GM19467 (cell line): ENCODE measurements around the gene GNAL.
"Not testable (repeated sequence)": the region's sequence is repeated elsewhere in the genome, so short reads cannot be mapped to it uniquely, and the experiment has no call there.

ENCODE experiments used
- ATAC-seq: cut with Tn5 transposase; IDR thresholded peaks from one replicate; pipeline ENCODE4 v1.9.1; 2021; ENCODE audit warnings: mild to moderate bottlenecking, moderate library complexity; ENCODE audit not compliant: unreplicated experiment

GNAL gene

DNA sequence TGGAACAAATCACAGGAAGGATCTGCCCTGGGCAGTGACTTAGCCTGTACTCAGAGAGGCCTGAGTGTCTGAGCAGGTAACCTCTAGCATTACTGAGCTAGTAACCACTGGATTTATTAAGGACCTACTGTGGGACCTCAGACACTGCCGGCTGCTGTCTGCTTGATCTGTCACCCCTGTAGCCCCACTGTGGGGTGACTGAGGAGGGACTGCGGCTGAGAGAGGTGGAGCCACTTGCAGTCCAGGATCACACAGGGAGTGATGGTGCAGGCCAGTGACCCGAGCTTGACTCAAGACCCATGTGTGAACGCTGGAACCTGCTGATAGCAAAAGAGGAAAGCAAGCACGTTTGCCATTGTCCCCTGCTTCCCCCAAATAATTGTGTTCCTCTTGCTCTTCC is 177.7 kb downstream of the GNAL start:
- no peak for ATAC-seq

DNA sequence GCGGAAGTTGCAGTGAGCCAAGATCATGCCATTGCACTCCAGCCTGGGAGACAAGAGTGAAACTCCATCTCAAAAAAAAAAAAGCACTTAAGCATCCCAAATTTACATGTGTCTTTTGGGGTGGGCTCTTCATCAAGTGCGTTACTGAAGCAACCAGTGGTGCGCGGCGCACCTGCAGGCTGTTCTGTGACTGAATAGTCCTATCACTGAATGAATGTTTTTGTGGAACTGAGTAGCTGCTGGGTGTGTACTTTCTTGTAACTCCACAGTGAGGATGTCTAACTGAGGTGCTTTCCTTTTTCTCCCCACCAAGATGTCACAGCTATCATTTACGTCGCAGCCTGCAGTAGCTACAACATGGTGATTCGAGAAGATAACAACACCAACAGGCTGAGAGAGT is 179.2 kb downstream of the GNAL start:
- ATAC-seq = no peak

DNA sequence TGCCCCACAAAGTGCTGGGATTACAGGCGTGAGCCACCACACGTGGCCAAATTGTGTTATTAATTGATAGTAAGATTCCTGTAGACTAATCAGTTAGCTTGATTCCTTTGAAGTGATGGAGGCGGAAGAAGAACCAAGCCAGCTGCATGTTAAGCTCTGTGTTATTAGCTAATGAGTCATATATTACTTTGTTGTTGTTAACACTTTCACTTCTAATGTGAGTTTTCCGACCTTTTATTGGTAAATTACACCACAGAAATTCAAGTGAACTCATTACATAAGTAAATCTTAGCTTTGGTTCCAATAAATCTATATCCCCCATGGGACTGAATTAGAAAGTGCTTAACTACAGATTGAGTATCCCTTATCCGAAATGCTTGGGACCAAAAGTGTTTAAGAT is 182.4 kb downstream of the GNAL start:
- ATAC-seq = no peak

DNA sequence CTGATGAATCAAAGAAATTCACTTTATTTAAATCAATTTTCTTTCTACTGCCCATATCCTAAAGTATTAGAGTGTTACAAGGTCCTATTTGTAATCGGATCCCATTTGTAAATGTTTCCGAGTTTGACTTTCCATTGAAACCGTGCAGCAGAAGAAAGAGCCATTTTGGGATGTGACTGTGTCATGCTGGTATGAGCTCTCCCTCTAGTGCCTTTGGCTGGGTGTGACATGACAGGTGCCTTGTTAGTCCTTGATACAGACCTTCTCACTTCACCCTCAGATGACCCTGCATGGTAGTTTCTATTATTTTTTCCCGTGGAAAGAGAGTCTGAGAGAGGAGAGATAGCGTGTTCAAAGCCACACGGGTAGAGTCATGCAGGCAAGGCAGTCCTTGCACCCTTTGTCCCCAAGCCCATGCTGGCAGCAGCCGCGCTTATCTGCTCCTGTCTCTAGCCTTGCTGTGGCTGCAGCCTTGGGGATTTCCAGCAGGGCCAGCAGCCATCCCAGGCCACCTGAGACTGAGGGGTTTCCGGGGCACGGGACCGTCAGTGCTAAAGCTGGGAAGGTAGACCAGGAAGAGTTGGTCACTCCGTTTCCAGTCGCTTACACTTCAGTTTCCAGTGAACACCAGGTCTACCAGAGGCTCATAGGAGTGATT is 183.5 kb downstream of the GNAL start:
- ATAC-seq = no peak

DNA sequence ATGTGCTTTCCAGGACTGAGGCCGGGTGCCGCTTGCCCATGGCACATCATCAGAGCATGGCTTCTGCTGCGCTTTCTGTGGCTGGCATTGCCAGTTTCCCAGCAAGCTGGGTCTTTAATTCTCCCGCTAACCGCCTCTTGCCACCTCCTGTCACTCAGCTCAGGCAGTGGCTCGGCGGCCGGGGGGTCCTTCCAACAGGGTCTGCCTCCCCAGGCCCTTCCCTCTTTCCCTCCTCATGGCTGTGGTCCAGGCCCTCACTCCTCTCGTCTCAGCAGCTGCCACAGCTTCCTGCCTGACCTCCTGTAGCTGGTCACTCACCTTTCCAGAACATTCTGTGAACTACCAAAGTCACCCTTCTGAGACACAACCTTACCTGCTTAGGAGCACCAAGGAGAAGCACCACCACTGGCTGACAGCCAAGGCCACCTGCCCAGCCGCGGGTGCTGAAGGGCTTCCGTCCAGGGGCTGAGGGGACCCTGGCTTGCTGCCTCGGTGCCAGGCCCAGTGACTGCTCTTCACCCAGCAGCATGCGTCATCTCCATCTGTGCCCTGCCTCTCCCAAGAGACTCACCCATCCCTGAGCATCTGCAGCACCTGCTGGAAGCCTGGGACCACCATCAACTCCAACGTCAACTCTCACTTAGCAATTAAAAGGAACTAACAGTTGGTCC is 184.7 kb downstream of the GNAL start:
- no peak for ATAC-seq

DNA sequence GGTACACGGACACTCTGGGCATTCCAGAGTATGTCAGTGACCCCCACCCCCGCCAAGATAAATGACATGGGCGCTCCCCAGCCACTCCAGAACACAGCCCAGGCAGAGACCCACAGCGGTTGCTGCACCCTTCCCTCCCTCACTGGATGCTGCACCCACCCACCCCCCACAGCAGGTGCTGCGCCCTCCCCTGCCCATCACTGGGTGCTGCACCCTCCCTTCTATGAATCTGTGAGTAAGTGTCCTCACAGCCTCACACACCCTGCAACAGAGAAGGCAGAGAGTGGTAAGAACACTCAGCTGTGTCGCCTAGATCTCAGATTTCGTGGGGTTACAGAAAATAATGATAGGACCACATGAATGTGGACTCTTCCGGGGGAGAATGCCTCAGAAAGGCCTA is 185.6 kb downstream of the GNAL start:
- no peak for ATAC-seq

DNA sequence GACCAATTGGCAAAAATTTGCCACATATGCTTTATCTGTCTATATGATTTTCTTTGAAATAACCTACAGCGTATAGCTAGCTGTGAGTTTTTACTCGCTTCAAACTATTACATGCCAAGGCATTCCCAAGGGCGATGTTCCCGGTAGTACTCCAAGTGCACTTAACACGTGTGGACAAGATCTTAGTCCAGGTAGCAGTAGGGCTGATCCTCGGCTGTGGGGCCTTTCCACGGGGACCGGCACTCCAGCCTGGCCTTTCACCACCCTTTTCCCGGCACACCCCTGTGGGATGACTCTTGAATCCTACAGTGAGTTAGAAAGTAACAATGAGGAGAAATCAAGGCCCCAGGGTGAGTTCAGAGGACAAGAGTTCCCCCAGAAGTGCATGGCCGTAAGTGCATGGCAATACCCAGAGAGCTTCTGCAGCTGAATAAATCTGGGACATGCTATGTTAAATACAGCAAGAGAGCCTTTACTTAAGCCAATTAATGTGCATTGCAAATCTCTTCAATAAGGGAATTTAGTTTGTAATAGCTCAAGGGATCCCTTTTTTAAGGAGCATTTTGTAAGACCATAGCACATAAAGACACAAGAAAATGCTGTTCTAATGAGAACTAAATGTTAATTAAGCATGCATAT is 188.6 kb downstream of the GNAL start:
- ATAC-seq = no peak

DNA sequence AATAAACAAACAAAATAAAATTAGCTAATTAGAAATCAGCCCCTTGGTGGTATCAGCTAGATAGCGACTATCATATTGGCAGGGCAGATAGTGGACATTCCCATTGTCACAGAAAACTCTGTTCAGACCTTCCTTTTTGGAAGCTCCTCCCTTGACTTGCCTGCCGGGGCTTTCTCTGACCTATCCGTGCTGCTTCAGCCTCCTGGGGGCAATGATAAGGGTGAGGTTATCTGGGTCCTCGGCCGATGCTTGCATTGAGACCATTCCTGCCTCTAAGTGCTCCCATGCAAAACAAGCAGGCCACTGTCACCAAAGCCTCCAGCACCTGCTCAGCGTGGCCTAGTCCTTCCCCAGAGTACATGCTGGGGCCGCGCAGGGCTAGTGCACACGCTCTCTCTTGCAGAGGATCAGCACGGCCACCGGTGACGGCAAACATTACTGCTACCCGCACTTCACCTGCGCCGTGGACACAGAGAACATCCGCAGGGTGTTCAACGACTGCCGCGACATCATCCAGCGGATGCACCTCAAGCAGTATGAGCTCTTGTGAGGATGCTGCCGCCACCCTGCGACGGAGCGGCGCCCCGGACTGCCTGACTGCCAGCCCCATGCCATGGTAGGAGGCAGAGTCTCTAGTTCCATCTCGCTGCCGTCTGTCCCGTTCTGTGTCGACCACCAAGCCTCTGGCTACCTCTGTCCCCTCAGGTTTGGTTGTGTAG is 191.7 kb downstream of the GNAL start:
- no peak for ATAC-seq

DNA sequence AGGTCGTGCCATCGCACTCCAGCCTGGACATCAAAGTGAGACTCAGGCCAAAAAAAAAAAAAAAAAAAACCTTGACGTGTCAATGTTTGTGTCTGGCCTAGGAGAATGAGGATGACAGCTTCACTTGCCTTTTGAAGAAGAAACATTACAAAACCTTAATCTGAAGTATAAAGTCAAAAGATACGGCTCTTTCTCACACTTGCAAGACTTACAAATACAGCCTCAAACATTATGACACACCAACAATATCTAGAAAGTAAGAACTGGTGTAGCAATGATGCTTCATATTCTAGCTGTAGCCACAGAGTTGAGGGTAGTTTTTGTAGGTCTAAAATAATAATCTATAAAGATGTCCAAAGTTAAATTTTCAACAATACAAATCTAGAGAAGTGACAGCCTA is 193.6 kb downstream of the GNAL start:
- no peak for ATAC-seq

DNA sequence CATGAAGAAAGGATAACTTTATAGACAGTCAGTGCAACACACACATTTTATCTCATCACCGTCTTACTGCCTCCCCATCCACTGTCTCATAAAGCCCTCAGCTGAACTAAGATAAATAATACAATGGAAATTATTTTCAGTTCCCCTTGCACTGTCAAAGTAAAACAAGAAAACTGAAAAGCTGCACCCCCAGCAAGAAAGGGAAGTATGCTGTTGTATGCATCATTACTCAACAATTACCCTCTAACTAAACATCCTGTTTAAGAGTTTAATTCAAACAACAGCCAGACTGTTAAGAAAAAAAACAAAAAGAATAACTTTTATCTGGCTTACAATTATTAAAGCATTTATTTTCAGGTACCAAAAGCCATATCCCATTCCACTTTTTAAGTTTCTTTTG is 194.1 kb downstream of the GNAL start:
- no peak for ATAC-seq

DNA sequence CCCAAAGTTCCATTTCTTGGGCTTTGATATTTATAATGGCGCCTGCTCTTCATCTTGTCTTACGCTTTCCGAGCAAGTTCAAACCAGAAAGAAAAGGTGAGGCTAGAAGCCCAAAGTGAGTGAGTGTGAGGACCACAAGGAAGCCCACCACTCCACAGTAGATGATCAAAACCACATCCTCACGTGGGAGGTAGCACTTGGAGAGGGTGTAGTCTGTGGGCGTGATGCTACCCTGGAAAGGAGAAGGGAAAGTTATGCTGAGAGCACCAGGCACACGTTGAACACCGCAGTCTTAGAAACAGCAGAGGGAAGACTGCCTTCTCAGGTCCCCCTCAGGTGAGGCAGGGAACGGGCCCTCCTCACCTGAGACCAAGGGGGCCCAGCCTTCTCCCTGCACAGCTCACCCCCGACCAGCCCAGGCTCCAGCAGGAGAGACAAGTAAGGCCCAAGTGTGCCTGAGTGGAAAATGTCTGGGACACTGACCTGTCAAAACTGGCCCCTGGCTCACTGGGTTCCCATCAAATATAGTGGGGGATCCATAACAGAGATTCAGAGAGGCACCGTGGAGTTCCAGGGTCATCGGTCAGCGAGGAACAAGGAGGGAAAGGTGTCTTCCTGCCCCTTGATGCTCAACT is 195.4 kb downstream of the GNAL start:
- ATAC-seq = no peak

DNA sequence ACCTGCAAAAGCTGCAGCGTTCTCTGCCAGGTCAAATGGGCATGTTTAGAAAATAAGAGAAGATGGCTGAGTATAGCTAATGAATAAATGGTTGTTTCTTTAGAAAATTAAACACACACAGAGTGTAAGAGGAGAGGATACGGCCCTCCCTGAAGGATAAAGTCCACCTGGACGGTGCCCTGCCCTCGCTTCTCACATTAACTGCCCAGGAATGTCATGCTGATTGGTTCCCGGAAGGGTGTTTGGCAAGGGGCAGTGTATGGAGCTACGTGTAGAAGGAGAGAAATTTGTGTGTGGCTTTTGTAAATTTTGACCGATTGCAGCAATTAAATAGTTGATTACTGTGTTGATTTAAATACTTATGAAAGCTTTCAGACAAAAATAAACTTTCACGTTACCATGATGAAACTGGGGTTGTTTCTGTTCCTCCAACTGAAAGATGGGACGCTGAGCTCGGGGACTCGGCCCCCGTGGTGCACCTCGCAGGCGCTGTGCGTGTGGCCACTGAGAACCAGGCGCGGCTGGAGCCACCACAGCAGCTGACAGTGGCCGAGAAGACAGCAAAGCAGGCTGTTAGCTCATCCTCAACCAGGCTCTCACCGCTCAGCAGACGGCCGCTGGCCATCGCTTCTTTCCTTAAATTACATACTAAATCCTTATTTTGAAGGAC is 196.3 kb downstream of the GNAL start:
- ATAC-seq = no peak

DNA sequence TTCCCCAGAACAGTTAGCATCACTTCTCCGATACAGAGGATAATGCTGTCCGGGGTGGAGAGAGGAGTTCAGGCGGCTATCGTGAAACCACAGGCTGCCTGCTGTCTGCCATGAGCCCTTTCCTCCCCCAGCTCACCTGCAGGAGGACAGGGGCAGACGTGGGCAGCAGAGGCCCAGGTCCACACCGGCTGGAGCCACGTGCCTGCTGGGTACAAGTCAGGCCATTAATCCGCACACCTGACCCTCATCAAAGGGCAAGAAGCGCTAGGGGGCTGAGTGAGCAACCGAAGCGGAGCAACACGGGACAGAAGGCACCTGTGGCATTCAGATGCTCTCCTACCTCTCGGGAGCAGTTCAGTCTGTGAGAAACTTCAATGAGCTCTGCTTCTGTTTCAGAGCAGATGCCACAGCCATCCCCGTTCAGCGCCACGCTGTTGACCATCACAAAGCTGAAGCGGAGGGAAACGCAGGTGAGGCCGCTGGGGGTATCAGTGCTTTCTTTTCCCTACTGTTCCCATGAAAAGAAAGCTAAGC is 197.6 kb downstream of the GNAL start:
- ATAC-seq = no peak

DNA sequence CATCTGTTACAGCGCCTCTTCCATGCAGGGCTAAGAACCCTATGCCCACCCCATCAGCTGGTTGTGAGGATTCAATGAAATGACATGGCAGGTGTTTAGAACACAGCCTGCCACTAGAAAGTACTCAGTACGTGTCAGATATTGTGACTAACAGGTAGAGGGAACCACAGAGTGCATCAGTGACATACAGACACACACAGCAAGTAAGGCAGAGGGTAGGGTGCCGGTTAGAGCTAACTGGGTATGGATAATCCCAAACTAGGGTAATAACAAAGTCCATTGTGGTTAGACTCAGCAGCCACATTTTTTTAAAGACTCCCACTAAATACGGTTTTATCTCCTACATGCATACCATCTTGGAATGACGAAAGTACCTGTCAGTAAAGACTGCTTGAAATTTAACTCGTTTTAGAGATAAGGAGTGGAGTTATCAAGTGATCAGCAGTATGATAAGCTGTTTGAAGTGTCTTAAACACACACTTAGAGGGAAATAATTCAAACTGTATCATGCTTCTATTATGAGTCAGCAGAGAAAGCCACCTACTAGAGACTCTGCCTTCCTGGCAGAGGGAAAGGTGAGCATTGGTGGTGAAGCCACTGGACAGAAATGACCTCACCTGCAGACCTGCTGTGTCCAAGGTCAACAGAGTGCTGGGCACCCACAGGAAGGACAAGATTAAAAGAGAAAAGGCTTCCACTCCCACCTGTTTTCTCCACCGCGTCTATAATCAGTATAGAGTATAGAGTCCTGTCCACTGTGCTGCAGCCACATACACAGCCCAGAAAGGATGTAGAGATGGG is 198.5 kb downstream of the GNAL start:
- no peak for ATAC-seq

DNA sequence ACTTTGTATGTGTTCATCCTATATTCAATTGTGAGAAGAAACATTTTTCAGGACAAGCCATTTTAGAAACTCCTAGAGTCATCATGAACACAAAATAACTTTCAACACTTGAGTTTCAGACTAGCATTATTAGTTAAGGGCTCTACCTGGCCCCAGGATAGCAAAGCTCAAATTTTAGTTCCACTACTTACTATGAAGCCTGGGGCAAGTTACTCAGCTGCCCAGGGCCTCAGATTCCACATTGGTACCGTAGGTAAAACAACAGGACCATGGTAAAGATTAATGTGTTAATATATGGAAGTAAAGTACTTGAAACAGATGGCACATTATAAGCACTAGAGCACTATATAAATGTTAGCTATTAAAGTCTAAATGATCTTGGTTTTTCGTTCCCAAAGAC is 199.7 kb downstream of the GNAL start:
- no peak for ATAC-seq

DNA sequence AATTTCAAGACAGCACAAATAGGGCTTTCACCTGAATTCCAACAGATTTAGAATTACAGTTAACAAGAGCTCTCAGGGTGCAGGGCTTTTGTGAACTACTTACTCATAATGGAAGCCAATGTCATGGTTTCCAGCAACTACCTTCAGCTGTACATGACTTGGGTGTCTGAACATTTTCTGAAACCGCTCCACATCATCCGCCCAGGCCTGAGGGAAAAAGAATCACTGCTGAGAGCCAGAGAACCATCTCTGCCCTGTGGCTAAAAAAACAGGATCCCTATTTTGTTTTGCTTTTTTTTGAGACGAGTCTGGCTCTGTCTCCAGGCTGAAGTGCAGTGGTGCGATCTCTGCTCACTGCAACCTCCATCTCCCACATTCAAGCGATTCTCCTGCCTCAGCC is 200.2 kb downstream of the GNAL start:
- ATAC-seq = no peak

DNA sequence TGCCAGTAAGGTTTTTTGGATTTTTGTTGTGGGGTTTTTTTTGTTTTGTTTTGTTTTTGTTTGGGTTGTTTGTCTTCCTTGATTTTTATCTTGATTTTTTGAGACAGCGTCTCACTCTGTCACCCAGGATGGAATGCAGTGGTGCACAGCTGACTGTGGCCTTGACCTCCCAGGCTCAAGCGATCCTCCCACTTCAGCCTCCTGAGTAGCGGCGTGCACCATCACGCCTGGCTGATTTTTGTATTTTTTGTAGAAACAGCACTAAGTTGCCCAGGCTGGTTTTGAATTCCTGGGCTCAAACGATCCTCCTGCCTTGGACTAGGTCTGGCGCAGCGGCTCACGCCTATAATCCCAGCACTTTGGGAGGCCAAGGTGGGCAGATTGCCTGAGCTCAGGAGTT is 202.7 kb downstream of the GNAL start:
- ATAC-seq = no peak

DNA sequence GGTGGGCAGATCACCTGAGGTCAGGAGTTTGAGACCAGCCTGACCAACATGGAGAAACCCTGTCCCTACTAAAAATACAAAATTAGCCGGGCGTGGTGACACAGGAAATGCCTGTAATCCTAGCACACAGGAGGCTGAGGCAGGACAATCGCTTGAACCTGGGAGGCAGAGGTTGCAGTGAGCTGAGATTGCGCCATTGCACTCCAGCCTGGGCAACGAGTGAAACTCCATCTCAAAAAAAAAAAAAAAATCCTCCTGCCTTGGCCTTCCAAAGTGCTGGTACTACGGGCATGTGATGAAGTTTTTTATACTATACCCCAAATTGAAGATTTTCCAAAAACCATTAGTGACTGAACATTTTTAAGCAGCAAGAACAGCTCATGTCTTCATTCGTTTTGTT is 203.4 kb downstream of the GNAL start:
- not testable (repeated sequence) for ATAC-seq

DNA sequence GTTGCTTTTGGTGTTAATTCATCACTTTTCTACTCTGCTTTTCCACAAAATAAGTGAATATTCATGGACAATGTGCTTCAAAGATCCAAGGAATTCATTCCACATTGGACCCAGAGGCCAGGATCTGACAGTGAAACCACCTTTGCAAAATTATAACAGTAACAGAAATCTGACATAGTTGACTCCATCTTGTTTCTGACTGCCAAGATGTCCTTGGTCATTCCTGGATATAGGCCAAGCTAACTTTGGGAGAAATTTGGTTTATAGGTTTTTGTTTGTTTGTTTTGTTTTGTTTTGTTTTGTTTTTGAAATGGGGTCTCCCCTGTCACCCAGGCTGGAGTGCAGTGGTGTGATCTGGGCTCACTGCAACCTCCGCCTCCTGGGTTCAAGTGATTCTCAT is 208.7 kb downstream of the GNAL start:
- no peak for ATAC-seq

DNA sequence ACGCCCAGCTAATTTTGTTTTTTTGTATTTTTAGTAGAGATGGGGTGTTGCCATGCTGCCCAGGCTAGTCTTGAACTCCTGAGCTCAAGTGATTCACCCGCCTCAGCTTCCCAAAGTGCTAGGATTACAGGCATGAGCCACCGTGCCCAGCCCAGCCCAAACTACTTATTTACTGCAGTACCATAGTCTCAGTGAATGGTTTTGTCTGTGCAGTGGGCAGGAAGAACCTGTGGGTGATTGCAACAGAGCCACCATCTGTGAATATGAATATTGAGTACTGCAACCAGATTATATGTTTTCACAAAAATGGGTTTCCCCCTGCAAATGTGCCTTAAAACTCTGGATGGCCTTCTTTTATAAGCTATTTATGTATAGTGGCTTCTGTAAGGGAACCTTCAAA is 210.0 kb downstream of the GNAL start:
- no peak for ATAC-seq
